Bronchial epithelial cell (primary cell): ENCODE measurements around the gene AP1S1. TPM values are rescaled to one million over a fixed set of nuclear protein-coding genes. Genes with fewer than 3 reads are reported as not detected.
"Not testable (repeated sequence)": the region's sequence is repeated elsewhere in the genome, so short reads cannot be mapped to it uniquely, and the experiment has no call there.

ENCODE experiments used
- DNase-seq: peaks from one replicate; pipeline ENCODE4 v3.0.0-alpha.2; 2010; ENCODE audit warnings: low read depth
- FAIRE-seq: peaks from 2 replicates; lab custom pipeline; 2011; peaks lifted over from hg19 to GRCh38; lab: Jason Lieb, UNC
- H3K27me3 ChIP-seq: 2 replicates; pipeline ENCODE4 v1.5.1; 2011; ENCODE audit warnings: low read length; ENCODE audit not compliant: control insufficient read depth, insufficient read depth
- H3K36me3 ChIP-seq: 2 replicates; pipeline ENCODE4 v1.5.1; 2011; ENCODE audit warnings: low read length; ENCODE audit not compliant: control insufficient read depth, insufficient read depth
- H3K4me3 ChIP-seq: 2 replicates; pipeline ENCODE4 v1.5.1; 2011; ENCODE audit warnings: mild to moderate bottlenecking, low read depth, low read length, control low read depth
- total RNA-seq: library from RNA; depleted of rRNA; stranded (reverse); fragments of >200 nt; gene quantifications from 2 replicates; pipeline ENCODE4 v1.2.1, GENCODE V29; 2014
- TF ChIP-seq, protein P1 (sequence below): IDR thresholded peaks from 2 replicates; pipeline ENCODE4 v1.5.1; 2011; ENCODE audit warnings: mild to moderate bottlenecking, moderate library complexity, low read length, control low read depth, inconsistent platforms; ENCODE audit not compliant: insufficient read depth, severe bottlenecking

Gene AP1S1
- total RNA-seq, 1 donor from 2014 or later = 176 TPM

DNA sequence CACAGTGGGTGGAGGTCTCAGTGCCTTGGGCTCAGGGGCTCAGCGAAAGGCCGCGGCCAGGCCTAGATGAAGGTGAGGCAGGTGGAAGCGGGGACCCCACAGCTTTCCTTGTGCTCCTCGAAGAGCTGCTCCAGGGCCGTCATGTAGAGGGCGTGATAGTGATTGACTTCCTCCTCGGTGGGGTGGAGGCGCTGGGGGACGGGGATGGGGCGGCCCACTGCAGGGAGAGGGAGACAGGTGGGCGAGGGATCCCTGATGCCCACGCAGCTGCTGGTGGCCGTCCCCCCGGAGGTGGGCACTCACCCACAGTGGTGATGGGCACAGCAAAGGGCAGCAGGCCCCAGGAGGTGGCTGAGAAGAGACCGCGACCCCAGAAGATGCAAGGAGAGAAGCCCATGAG lies 41.6 kb downstream of the AP1S1 start:
- Histone ChIP-seq H3K27me3 (peaks cover 2% of the 10 kb centered on the region), H3K36me3 (no peaks in the 10 kb centered on the region), H3K4me3 (no peak overlapping the region)
- FAIRE-seq (no peak), DNase-seq (no peak)
- TF ChIP-seq, protein P1, sequence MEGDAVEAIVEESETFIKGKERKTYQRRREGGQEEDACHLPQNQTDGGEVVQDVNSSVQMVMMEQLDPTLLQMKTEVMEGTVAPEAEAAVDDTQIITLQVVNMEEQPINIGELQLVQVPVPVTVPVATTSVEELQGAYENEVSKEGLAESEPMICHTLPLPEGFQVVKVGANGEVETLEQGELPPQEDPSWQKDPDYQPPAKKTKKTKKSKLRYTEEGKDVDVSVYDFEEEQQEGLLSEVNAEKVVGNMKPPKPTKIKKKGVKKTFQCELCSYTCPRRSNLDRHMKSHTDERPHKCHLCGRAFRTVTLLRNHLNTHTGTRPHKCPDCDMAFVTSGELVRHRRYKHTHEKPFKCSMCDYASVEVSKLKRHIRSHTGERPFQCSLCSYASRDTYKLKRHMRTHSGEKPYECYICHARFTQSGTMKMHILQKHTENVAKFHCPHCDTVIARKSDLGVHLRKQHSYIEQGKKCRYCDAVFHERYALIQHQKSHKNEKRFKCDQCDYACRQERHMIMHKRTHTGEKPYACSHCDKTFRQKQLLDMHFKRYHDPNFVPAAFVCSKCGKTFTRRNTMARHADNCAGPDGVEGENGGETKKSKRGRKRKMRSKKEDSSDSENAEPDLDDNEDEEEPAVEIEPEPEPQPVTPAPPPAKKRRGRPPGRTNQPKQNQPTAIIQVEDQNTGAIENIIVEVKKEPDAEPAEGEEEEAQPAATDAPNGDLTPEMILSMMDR = no peak

- H3K4me3 ChIP-seq = no peak overlapping the region
- TF ChIP-seq, protein P1 = no peak
- H3K27me3 ChIP-seq = peaks cover 11% of the 10 kb centered on the region
- no peaks in the 10 kb centered on the region for H3K36me3 ChIP-seq
- FAIRE-seq (no peak), DNase-seq (no peak)
Observed at GRCh38 chr7:101197991-101198390, 43.7 kb downstream of the AP1S1 start.

DNA sequence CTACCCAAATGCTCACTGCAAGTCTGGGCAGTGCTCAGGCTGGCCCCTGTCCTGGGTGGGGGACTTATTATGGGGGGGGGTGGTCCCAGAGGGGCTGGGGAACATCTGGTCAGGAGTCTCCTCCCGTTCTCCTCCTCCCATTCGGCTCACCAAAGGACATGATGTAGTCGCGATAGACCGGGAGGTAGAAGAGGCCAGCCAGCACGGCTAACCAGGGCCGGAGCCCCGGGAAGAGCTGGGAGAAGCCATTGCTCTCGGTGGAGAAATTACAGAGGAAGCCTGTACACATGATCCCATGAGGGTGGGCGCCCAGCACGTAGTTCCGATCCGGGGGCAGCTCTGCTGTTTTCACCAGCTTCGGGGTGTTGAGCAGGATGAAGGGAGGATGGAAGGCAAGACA lies 44.2 kb downstream of the AP1S1 start:
- peaks cover 13% of the 10 kb centered on the region for H3K27me3 ChIP-seq
- no peak for FAIRE-seq

DNA sequence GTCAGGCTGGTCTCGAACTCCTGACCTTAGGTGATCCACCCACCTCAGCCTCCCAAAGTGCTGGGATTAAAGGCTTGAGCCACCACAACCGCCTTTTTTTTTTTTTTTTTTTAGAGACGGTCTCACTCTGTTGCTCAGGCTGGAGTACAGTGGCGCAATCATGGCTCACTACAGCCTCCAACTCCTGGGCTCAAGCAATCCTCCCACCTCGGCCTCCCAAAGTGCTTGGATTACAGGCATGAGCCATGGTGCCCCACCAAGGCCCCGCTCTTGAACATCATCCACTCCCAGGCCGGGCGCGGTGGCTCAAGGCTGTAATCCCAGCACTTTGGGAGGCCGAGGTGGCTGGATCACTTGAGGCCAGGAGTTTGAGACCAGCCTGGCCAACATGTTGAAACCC lies 45.2 kb downstream of the AP1S1 start:
- not testable (repeated sequence) for FAIRE-seq

More for the DNA sequence above, 44.2 kb downstream of the AP1S1 start:
- Histone ChIP-seq H3K4me3 (no peak overlapping the region), H3K36me3 (no peaks in the 10 kb centered on the region)
- TF ChIP-seq, protein P1 = no peak
- no peak for DNase-seq

GRCh38 chr7:101200504-101200861 lies 46.2 kb downstream of the AP1S1 start:
- no peak overlapping the region for H3K4me3 ChIP-seq
- DNase-seq (no peak), FAIRE-seq (no peak)
- H3K36me3 ChIP-seq = no peaks in the 10 kb centered on the region
- TF ChIP-seq, protein P1 = no peak
- peaks cover 15% of the 10 kb centered on the region for H3K27me3 ChIP-seq

More for the DNA sequence above, 45.2 kb downstream of the AP1S1 start:
- H3K4me3 ChIP-seq, DNase-seq, H3K36me3 ChIP-seq: not testable (repeated sequence)
- peaks cover 15% of the 10 kb centered on the region for H3K27me3 ChIP-seq

GRCh38 chr7:101200862-101201599 lies 46.8 kb downstream of the AP1S1 start, which contains the start of gene MOGAT3:
Gene MOGAT3 (minus strand): TSS chr7:101201036. CDS start chr7:101200854, 182 bp downstream.
- FAIRE-seq = no peak
- H3K36me3 ChIP-seq = no peaks in the 10 kb centered on the region
- TF ChIP-seq, protein P1 = no peak
- H3K4me3 ChIP-seq = no peak within 1 kb of the TSS
- DNase-seq = no peak
- peaks cover 15% of the 10 kb centered on the region for H3K27me3 ChIP-seq
